ENCODE data around the gene DPF3.

DPF3 gene

DNA sequence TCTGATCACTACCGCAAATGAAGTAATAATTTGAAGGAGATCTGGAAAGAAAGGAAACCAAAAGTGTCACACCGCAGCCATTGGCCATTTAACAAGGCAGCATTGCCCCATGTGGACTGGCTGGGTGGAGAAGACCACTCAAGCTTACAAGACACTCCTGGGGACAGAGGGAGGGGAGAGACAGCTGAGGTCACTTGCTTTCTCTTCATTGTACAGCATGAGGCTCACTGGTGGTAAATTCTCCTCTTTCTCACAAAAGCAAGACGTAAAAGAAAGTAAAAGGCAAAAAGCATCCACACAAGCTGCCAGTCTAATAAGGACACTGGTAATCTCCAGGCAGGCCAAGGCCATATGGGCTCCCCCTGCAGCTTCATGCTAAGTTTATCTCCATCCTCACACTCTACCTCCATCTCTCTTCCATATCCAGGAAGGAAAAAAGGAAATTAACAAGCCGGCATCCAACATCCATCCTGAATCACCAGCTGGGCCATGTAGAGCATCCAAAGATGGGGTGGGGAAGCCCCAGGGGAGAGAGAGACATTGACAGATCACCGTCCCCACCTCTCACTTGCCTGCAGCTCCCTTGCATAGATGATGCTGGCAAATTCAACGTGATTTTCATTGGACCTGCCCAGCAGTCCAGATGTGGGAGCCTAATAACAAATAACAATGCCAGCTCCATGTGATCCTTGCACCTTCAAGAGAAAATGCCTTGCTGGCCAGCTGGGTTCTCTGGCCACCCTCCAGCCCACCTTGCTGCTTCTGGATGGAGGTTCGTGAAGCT, 100.6 kb downstream of the DPF3 start:
- TF ChIP-seq, protein P1, sequence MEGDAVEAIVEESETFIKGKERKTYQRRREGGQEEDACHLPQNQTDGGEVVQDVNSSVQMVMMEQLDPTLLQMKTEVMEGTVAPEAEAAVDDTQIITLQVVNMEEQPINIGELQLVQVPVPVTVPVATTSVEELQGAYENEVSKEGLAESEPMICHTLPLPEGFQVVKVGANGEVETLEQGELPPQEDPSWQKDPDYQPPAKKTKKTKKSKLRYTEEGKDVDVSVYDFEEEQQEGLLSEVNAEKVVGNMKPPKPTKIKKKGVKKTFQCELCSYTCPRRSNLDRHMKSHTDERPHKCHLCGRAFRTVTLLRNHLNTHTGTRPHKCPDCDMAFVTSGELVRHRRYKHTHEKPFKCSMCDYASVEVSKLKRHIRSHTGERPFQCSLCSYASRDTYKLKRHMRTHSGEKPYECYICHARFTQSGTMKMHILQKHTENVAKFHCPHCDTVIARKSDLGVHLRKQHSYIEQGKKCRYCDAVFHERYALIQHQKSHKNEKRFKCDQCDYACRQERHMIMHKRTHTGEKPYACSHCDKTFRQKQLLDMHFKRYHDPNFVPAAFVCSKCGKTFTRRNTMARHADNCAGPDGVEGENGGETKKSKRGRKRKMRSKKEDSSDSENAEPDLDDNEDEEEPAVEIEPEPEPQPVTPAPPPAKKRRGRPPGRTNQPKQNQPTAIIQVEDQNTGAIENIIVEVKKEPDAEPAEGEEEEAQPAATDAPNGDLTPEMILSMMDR (IDR thresholded peaks at IDR 0.05; ENCODE audit: low read depth, low read length), result no peak
- in situ Hi-C loops (cut with HindIII; ENCODE audit: low sequenced_read_pairs), result no loop called here

DNA sequence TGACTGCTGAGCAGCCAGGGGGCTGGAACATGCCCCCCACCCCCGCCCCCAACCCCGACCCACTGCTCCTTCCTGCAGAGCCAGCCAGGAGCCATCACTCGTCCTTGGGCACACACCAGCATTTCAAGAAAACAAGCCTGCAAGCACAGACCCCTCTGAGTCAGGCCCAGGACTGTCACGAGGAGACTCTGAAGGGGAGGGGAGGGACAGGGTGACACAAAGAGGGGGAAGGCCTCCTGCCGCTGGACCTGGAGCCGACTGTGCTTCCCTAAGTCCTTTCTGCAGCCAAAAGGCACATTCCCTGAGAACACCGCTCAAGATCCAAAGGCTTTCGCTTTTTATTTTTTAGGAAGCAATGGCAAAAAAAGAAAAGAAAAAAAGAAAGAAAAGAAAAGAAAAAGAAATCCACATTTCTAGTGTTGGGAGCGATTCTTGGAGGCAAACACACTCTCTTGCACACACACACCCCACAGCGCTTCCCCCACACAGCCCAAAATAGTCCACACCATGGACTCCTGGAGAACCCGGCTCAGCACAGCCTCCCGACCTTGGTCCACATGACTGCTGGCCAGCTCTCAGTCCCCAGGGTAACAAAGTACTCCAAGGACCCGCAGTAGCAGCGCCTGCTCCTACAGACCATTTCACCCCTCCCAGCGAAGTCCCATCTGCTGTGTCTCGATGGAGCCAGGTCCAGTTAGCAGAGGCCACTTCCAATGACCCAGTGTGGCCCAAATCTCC, 101.7 kb downstream of the DPF3 start:
- TF ChIP-seq, protein P1 (IDR thresholded peaks at IDR 0.05; ENCODE audit: low read depth, low read length), result no peak
- in situ Hi-C loops (cut with HindIII; ENCODE audit: low sequenced_read_pairs), result no loop called here
- no peak overlapping the region for H3K4me3 ChIP-seq (ENCODE audit: low read depth, low read length)
- no peak for DNase-seq (ENCODE audit: low read depth, low spot score)

More for the DNA sequence above, 100.6 kb downstream of the DPF3 start:
- H3K4me3 ChIP-seq (ENCODE audit: low read depth, low read length), result no peak overlapping the region
- no peak for DNase-seq (ENCODE audit: low read depth, low spot score)

DNA sequence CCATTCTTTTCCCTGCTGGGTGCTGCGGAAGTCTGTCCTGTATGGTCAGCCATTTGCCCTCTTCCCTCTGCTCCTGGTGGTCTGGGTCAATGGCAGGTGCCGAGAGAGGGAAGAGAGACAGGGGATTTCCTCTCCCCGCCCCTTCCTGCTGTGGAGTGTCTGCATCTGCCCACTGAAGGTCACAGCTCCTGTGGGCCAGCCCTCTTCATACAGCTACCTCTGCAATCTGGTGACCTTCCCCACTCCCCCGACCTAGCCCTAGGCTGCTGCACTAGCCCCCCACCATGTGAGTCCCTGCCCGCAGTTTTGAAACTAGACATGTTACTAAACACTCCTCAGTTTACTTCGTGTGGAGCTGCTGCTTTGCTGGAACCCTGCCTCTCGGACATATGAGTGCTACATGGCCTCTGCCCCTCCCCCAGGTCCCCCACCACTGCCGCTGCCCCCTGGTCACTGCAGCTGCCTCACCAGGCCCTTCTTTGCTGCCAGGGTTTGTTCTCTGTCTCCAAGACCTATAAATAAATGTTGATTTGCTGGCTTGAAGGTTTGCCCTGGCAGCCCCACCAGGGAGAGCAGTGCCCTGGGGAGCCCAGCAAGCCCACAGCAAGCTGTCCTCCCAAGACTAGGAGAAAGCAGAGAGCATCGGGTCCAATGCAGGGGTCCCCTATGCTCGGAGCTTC, 102.9 kb downstream of the DPF3 start:
- no peak for DNase-seq (ENCODE audit: low read depth, low spot score)
- H3K4me3 ChIP-seq (ENCODE audit: low read depth, low read length), result no peak overlapping the region
- in situ Hi-C loops (cut with HindIII; ENCODE audit: low sequenced_read_pairs), result no loop called here
- TF ChIP-seq, protein P1 (IDR thresholded peaks at IDR 0.05; ENCODE audit: low read depth, low read length), result no peak

DNA sequence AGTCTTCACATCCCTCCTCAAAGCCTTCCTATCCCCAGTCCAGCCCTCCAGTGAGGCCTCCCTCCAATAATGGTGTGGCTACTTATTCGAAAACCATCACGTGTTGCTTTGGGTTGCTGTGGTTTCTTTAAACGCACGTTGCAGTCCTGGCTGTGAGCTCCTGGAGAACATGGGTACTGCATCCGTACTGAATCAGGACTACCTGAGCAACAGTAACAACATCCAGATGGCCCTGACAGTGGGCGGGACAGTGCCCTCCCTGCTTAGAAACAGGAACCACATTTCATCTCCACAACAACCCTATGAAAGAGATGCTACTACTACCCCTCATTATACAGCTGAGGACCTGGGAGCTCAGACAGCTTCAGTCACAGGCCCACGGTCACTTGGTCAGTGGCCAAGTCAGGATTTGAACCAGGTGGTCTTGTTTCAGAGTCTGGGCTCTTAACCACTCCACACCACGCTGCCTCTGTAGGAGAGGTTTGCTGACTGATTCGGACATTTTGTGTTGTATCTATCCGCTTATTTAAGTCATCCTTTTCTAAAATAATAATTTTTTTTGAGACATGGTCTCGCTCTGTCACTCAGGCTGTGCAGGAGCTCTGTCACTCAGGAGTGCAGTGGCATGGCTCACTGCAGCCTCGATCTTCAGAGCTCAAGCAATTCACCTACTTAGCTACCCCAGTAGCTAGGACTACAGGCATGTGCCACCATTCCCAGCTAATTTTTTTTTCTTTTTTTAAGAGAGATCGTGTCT, 104.8 kb downstream of the DPF3 start:
- in situ Hi-C loops (cut with HindIII; ENCODE audit: low sequenced_read_pairs), result no loop called here
- TF ChIP-seq, protein P1 (IDR thresholded peaks at IDR 0.05; ENCODE audit: low read depth, low read length), result no peak
- no peak for DNase-seq (ENCODE audit: low read depth, low spot score)
- H3K4me3 ChIP-seq (ENCODE audit: low read depth, low read length), result no peak overlapping the region

DNA sequence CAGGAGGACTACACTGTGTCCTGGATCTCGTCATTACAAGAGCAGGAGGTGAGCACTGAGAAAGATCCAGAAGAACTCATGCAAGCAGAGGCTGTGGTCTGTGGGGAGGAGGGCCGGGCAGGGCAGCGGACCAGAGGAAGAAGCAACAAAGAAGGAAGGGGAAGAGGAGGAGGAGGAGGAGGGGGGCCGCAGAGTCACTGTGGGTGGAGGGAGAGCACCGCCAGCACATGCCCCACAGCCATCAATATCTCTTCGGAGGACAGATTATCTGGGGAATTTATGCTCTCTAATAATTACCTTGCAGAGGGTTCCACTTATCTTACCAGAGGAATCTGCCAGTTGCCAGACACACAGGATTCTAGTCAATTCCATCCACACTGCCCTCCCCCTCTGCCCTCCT, 105.6 kb downstream of the DPF3 start:
- TF ChIP-seq, protein P1 (IDR thresholded peaks at IDR 0.05; ENCODE audit: low read depth, low read length), result no peak
- H3K4me3 ChIP-seq (ENCODE audit: low read depth, low read length), result no peak overlapping the region
- in situ Hi-C loops (cut with HindIII; ENCODE audit: low sequenced_read_pairs), result no loop called here
- DNase-seq (ENCODE audit: low read depth, low spot score), result no peak

DNA sequence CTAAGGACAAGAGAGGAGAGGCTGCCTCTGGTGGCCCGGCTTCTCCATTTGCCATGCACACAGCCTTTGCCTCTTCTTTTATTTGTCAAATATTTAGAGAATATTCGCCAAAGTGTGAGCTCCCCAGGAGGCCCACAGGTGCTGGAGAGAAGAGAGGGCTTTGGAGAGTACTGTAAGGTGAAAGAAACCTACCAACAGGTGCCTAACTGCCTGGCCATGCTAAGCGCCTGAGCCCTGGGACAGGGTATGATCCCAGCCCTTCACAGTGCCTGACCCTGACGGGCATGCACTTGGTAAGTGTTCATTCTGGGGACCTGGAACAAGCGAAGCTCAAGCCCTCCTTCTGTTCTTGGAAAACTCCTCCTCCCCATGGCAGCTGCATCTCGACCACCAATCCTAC, 106.1 kb downstream of the DPF3 start:
- no peak for DNase-seq (ENCODE audit: low read depth, low spot score)
- H3K4me3 ChIP-seq (ENCODE audit: low read depth, low read length), result no peak overlapping the region
- in situ Hi-C loops (cut with HindIII; ENCODE audit: low sequenced_read_pairs), result no loop called here
- TF ChIP-seq, protein P1 (IDR thresholded peaks at IDR 0.05; ENCODE audit: low read depth, low read length), result no peak
